ENCODE results near the gene KIF16B.

- TF ChIP-seq POLR2A (IDR thresholded peaks at IDR 0.05) = no peak
- TF ChIP-seq EP300 (IDR thresholded peaks at IDR 0.05) = no peak
Observed at GRCh38 chr20:16520154-16520553, 53.1 kb downstream of the KIF16B start.
